K562 (cell line): Measurements from ENCODE around the gene IL4I1. TPM values are rescaled to one million over a fixed set of nuclear protein-coding genes. Genes with fewer than 3 reads are reported as not detected.

Experiments used
- ATAC-seq: fragments of 200-7000 bp; cut with Tn5 transposase; 3 replicates; pipeline ENCODE4 v1.9.1; 2020; ENCODE audit warnings: moderate library complexity
- BruUV-seq: library from RNA; stranded (reverse); fragments of 400-500 nt; replicated peaks from 2 replicates; lab custom pipeline; 2021; lab: Mats Ljungman, UMichigan
- CTCF ChIA-PET: fragments of 300-600 bp; formaldehyde crosslinking; extraction: SDS; loops from one replicate; lab custom pipeline; 2021; ENCODE audit warnings: low intra/inter-chr PET ratio; lab: Yijun Ruan, JAX
- POLR2A ChIA-PET: fragments of 300-600, 350-650 bp; sonication (Branson Sonifier 250); formaldehyde crosslinking; extraction: SDS; loops from one replicate; lab custom pipeline; 2021; ENCODE audit warnings: antibody characterized with exemption, inconsistent platforms; lab: Yijun Ruan, JAX
- DNase-seq, 4 experiments: peaks; one replicate each; pipeline versions ENCODE4 v3.0.0 to v3.0.0-alpha.2; 2011 to 2018; ENCODE audit warnings: low spot score in 3 of 4, mixed read lengths in 3 of 4; ENCODE audit errors: extremely low read depth in 1 of 4
- FAIRE-seq: peaks from 2 replicates; lab custom pipeline; 2011; peaks lifted over from hg19 to GRCh38; lab: Jason Lieb, UNC
- H2AFZ ChIP-seq: 2 replicates; pipeline ENCODE4 v1.6.0; 2011; ENCODE audit warnings: low read depth, low read length, control low read depth, inconsistent platforms
- H3K27ac ChIP-seq: fragments of 200-600 bp; 3 replicates; pipeline ENCODE4 v1.8.0; 2011; ENCODE audit warnings: low read depth, mild to moderate bottlenecking, control low read depth, inconsistent platforms, low read length, moderate library complexity, mixed read lengths; ENCODE audit errors: extremely low read depth
- H3K27me3 ChIP-seq, 2 experiments: fragments of 300-600 bp in 1 of 2; 2 replicates in 1 of 2; 3 replicates in 1 of 2; pipeline versions ENCODE4 v1.6.0 to v1.8.0; 2011; ENCODE audit warnings: inconsistent platforms in 2 of 2, low read length in 2 of 2, mild to moderate bottlenecking in 1 of 2, mixed read lengths in 1 of 2, moderate library complexity in 1 of 2; ENCODE audit not compliant: control insufficient read depth in 2 of 2, insufficient read depth in 2 of 2
- H3K36me3 ChIP-seq: fragments of 300-600 bp; 3 replicates; pipeline ENCODE4 v1.8.0; 2011; ENCODE audit warnings: mild to moderate bottlenecking, low read length, inconsistent platforms; ENCODE audit not compliant: control insufficient read depth, insufficient read depth
- H3K4me1 ChIP-seq, 2 experiments: fragments of 200-600 bp in 1 of 2; replicated peaks in 1 of 2; 2 replicates in 1 of 2; 3 replicates in 1 of 2; pipeline versions ENCODE4 v1.5.1 to v1.8.0; 2011; ENCODE audit warnings: inconsistent platforms in 2 of 2, low read length in 2 of 2, mild to moderate bottlenecking in 1 of 2, mixed read lengths in 1 of 2, moderate library complexity in 1 of 2; ENCODE audit not compliant: control insufficient read depth in 2 of 2, insufficient read depth in 2 of 2
- H3K4me2 ChIP-seq: 2 replicates; pipeline ENCODE4 v1.6.1; 2011; ENCODE audit warnings: low read length, control low read depth, inconsistent platforms, mixed read lengths; ENCODE audit not compliant: insufficient read depth
- H3K4me3 ChIP-seq: fragments of 200-600 bp; sonication (generic), shearing (Covaris generic); 2 replicates; pipeline ENCODE4 v1.5.1; 2016; ENCODE audit warnings: control low read depth, inconsistent platforms
- H3K79me2 ChIP-seq: fragments of 200-600 bp; 3 replicates; pipeline ENCODE4 v1.8.0; 2011; ENCODE audit warnings: low read length, inconsistent platforms; ENCODE audit not compliant: control insufficient read depth, insufficient read depth
- H3K9ac ChIP-seq, 2 experiments: 2 replicates each; pipeline versions ENCODE4 v1.6.0 to v1.6.1; 2011; ENCODE audit warnings: low read depth in 2 of 2, low read length in 2 of 2, control low read depth in 1 of 2, inconsistent platforms in 1 of 2, mild to moderate bottlenecking in 1 of 2, mixed read lengths in 1 of 2; ENCODE audit not compliant: insufficient read depth in 1 of 2
- H3K9me1 ChIP-seq: one replicate; pipeline ENCODE4 v1.6.0; 2011; ENCODE audit warnings: inconsistent platforms, mild to moderate bottlenecking, low read length, moderate library complexity; ENCODE audit not compliant: control insufficient read depth, insufficient read depth
- H3K9me3 ChIP-seq: replicated peaks from 2 replicates; pipeline ENCODE4 v1.5.1; 2011; ENCODE audit warnings: low read depth, low read length, inconsistent platforms; ENCODE audit not compliant: control insufficient read depth, insufficient read depth
- H4K20me1 ChIP-seq: replicated peaks from 2 replicates; pipeline ENCODE4 v1.6.1; 2011; ENCODE audit warnings: low read length, inconsistent platforms, mixed read lengths; ENCODE audit not compliant: control insufficient read depth, insufficient read depth
- BCOR ChIP-seq: fragments of 450-650 bp; IDR thresholded peaks from 2 replicates; pipeline ENCODE4 v1.6.1; 2016
- GTF2A2 ChIP-seq: IDR thresholded peaks from 2 replicates; pipeline ENCODE4 v1.6.1; 2016; ENCODE audit warnings: mild to moderate bottlenecking, missing genetic modification characterization, missing compliant biosample characterization
- HNRNPK ChIP-seq: fragments of 200-400 bp; formaldehyde crosslinking; IDR thresholded peaks from one replicate; pipeline ENCODE4 v1.6.1; 2018; ENCODE audit warnings: mild to moderate bottlenecking, low read depth, low read length; ENCODE audit not compliant: poor library complexity, severe bottlenecking
- KDM1A ChIP-seq, 2 experiments: fragments of 450-650 bp; IDR thresholded peaks; 2 replicates each; pipeline ENCODE4 v1.6.1; 2016; ENCODE audit warnings: mild to moderate bottlenecking in 2 of 2
- PCBP2 ChIP-seq: fragments of 200-400 bp; formaldehyde crosslinking; IDR thresholded peaks from 2 replicates; pipeline ENCODE4 v1.6.1; 2018; ENCODE audit warnings: low read length, low read depth, mild to moderate bottlenecking, moderate library complexity; ENCODE audit not compliant: poor library complexity, severe bottlenecking
- RCOR1 ChIP-seq, 2 experiments: IDR thresholded peaks; 2 replicates each; pipeline ENCODE4 v1.6.1; 2012; ENCODE audit warnings: low read depth in 2 of 2, low read length in 2 of 2, borderline replicate concordance in 1 of 2, improper control_type of control experiment in 1 of 2
- SMARCA5 ChIP-seq: fragments of 450-650 bp; IDR thresholded peaks from 2 replicates; pipeline ENCODE4 v1.6.1; 2016
- SNRNP70 ChIP-seq: fragments of 200-400 bp; formaldehyde crosslinking; optimal IDR thresholded peaks from 2 replicates; pipeline ENCODE3; 2017; ENCODE audit warnings: low read depth, low read length
- TCFL5 ChIP-seq: fragments of 250-450 bp; sonication (Bioruptor Pico); conservative IDR thresholded peaks from 2 replicates; pipeline ENCODE4 v1.6.1; 2021; ENCODE audit warnings: mild to moderate bottlenecking, moderate library complexity, matching md5 sums
- ZFP36 ChIP-seq: fragments of 150-350 bp; IDR thresholded peaks from 2 replicates; pipeline ENCODE4 v1.6.1; 2018; ENCODE audit warnings: low read length, low read depth; ENCODE audit not compliant: partially characterized antibody
- ZNF384 ChIP-seq: IDR thresholded peaks from 2 replicates; pipeline ENCODE4 v1.6.1; 2012; ENCODE audit warnings: low read depth, low read length, improper control_type of control experiment
- ZNF436 ChIP-seq: fragments of 250-450, 450-650 bp; sonication (Bioruptor Pico); formaldehyde crosslinking; IDR thresholded peaks from 2 replicates; pipeline ENCODE4 v1.7.0; 2020; ENCODE audit warnings: mild to moderate bottlenecking
- WGBS: fragments of 100-300 bp; shearing (Covaris generic); methylation state at CpG from one replicate; pipeline ENCODE4 v1.1.6; 2016; ENCODE audit warnings: low coverage, mixed read lengths; ENCODE audit not compliant: insufficient coverage; ENCODE audit errors: missing lambda C conversion rate; 5-methylcytosine and 5-hydroxymethylcytosine counted together
- in situ Hi-C: fragments of 300-500 bp; cut with MboI; formaldehyde crosslinking; loops from 4 replicates; pipeline ENCODE4 v1.15.0; 2018; ENCODE audit warnings: inconsistent platforms, mixed read lengths
- intact Hi-C: fragments of 100-400 bp; cut with micrococcal nuclease; formaldehyde crosslinking; loops from 2 replicates; pipeline ENCODE4 v1.14.2; 2022
- polyA plus RNA-seq, 8 experiments: library from polyadenylated mRNA; depleted of rRNA in 4 of 8; stranded (reverse) in 5 of 8; unstranded in 3 of 8; fragments of >200 nt; fragmentation: Nextera tagmentation in 2 of 8; fragmentation: Illumina TruSeq in 1 of 8; extraction: Ambion mirVana in 2 of 8; extraction: Trizol in 1 of 8; gene quantifications; 2 replicates each; pipeline versions ENCODE4 v1.2.1 to v1.2.3, GENCODE V29; 2011 to 2014; ENCODE audit warnings: inconsistent platforms in 1 of 8, missing spikeins in 1 of 8
- total RNA-seq, 7 experiments: library from RNA; depleted of rRNA in 6 of 7; stranded (reverse); fragments of >200 nt in 6 of 7; fragmentation: Illumina TruSeq in 2 of 7; extraction: Trizol in 2 of 7; gene quantifications; 2 replicates each; pipeline versions ENCODE4 v1.2.1 to v1.2.3, GENCODE V29; 2011 to 2021; ENCODE audit warnings: low replicate concordance in 1 of 7

Gene IL4I1
- total and polyA plus RNA-seq, 9 of the 15 experiments (the other 6 are each of a cell fraction or from before 2014, with no cell fraction given) = 0.06 to 0.95 (median 0.43) TPM; not detected in 2

- no peak overlapping the region for H2AFZ ChIP-seq
- H3K9ac ChIP-seq = peak overlapping the region in 1 of 2 experiments; percentile 57; a peak in 1 of 4 replicates
- ChIA-PET CTCF (no interaction called here), POLR2A (interaction anchor here (1.0 to 2.1 kb wide), 5 partner anchors 9 to 36 kb away, joined by 3 to 8 read pairs (median 4); no protein-coding TSS in a partner anchor)
- no peaks in the 10 kb centered on the region for H3K36me3 ChIP-seq
- H3K4me1 ChIP-seq = peaks cover 12 to 53% of the 10 kb centered on the region in 2 experiments
- no peak for DNase-seq
- BruUV-seq = no TSS peak
- no peak overlapping the region for H3K27ac ChIP-seq
- intact Hi-C loops = no loop called here
- no peak overlapping the region for H3K4me2 ChIP-seq
- H3K9me1 ChIP-seq = peaks cover 7% of the 10 kb centered on the region
- FAIRE-seq = no peak
- no peaks in the 10 kb centered on the region for H3K9me3 ChIP-seq
- no peak overlapping the region for H3K4me3 ChIP-seq
- peaks cover 3% of the 10 kb centered on the region; the same call in 1 of the 2 replicates for H4K20me1 ChIP-seq
- no peak for ATAC-seq
- WGBS = 48% methylated on average over 13 of the region's 18 CpGs
- no peak for TF ChIP-seq ZNF384
- no peak for TF ChIP-seq SNRNP70
- TF ChIP-seq TCFL5 (CRISPR knock-in tag) = no peak
- in situ Hi-C loops = loop anchor here (5.0 kb wide), 1 partner anchor 88 kb away; no protein-coding TSS in a partner anchor
- no peaks in the 10 kb centered on the region for H3K79me2 ChIP-seq
- H3K27me3 ChIP-seq = peaks cover 2 to 14% of the 10 kb centered on the region in 2 experiments; a peak in 3 of 5 replicates
These were observed 2.5 kb downstream of the IL4I1 start for GRCh38 chr19:49894011-49894664.

DNA sequence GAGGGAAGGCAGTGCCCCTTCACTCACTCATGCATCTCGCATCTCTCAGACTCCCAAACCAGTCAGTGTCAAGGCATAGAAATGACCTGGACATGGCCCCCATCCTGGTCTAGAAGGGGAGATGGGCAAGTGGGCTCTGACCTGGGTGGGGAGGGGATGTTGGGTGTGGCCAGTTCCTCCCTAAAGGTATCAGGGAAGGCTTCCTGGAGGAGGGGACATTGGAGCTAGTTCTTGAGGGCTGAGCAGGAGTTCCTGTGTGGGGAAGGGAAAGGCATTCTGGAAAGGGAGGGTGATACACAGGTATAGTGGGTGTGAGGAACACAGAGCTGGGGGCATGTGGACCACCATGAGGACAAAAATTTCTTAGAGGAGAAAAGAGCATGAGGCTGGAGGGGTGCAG lies 4.0 kb downstream of the IL4I1 start:
- H3K4me2 ChIP-seq = no peak overlapping the region
- WGBS = 46% methylated on average over 1 of the region's 1 CpG
- TF ChIP-seq BCOR = peak; percentile 83
- TF ChIP-seq HNRNPK = no peak
- TF ChIP-seq ZFP36 = peak; percentile 98
- TF ChIP-seq GTF2A2 (tag) = no peak
- peak; percentile 83 for TF ChIP-seq SMARCA5
- peak in 1 of 2 experiments; percentile 54; a peak in 1 of 4 replicates for TF ChIP-seq RCOR1 (IDR thresholded peaks at IDR 0.05; ENCODE audit: borderline replicate concordance in 1 of 2, low read depth in 2 of 2, low read length in 2 of 2)
- peak in 1 of 2 experiments; percentile 46; a peak in 1 of 4 replicates for TF ChIP-seq KDM1A (IDR thresholded peaks at IDR 0.05)
- no peak for TF ChIP-seq PCBP2
- TF ChIP-seq ZNF436 (CRISPR knock-in tag) = peak; percentile 66; the same call in 1 of the 2 replicates
- peaks cover 2 to 14% of the 10 kb centered on the region in 2 experiments; a peak in 3 of 5 replicates for H3K27me3 ChIP-seq
- no peaks in the 10 kb centered on the region for H3K9me3 ChIP-seq
- H3K36me3 ChIP-seq = no peaks in the 10 kb centered on the region
- in situ Hi-C loops (loop anchor here (5.0 kb wide), 1 partner anchor 90 kb away; no protein-coding TSS in a partner anchor), intact Hi-C loops (no loop called here)
- H3K9ac ChIP-seq = no peak overlapping the region
- no peak overlapping the region for H2AFZ ChIP-seq
- ChIA-PET POLR2A (interaction anchor here (0.7 to 0.9 kb wide), 2 partner anchors 24 to 36 kb away, joined by 3 read pairs; no protein-coding TSS in a partner anchor), CTCF (no interaction called here)
- DNase-seq (no peak), ATAC-seq (no peak), FAIRE-seq (no peak)
- H3K27ac ChIP-seq = no peak overlapping the region
- BruUV-seq = no TSS peak
- H4K20me1 ChIP-seq = peaks cover 3% of the 10 kb centered on the region; the same call in 1 of the 2 replicates
- H3K79me2 ChIP-seq = no peaks in the 10 kb centered on the region
- H3K4me1 ChIP-seq = peaks cover 12 to 59% of the 10 kb centered on the region in 2 experiments
- H3K4me3 ChIP-seq = no peak overlapping the region
- peaks cover 7% of the 10 kb centered on the region for H3K9me1 ChIP-seq
